Activated T-helper 1 cell treated with anti-CD3 and anti-CD28 coated beads, Interleukin-2, amount 50 U/mL, for 16 hours (primary cell): ENCODE data around the gene DRG2.

Experiments used
- DNase-seq, 2 donors: peaks; one replicate each; pipeline ENCODE4 v3.0.0-alpha.2; 2020; ENCODE audit warnings: low read depth in 1 of 2, low spot score in 1 of 2

Gene DRG2

GRCh38 chr17:18115517-18115916, 27.8 kb downstream of the DRG2 start:
- DNase-seq = no peak

DNA sequence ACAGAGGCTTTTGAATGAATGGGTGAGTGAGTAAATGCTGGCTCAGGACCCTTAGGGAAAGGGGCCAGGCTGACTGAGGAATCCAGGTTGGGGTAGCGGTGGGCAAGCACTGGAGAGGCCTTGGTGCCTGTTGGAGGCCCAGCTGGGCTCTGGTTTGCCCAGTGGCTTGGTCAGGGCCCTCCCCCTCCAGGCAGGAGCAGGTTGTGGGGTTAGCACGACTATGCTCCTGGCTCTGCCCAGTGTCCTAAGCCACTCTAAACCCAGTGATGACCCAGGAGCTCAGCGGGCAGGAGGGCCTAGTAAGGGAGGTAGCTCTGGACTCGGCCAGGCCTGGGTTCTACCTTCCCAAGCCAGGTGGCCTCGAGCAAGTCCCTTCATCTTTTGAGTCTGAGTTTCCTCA, 28.3 kb downstream of the DRG2 start:
- DNase-seq = no peak

- no peak for DNase-seq
These were observed 29.8 kb downstream of the DRG2 start for GRCh38 chr17:18117533-18117932.

DNA sequence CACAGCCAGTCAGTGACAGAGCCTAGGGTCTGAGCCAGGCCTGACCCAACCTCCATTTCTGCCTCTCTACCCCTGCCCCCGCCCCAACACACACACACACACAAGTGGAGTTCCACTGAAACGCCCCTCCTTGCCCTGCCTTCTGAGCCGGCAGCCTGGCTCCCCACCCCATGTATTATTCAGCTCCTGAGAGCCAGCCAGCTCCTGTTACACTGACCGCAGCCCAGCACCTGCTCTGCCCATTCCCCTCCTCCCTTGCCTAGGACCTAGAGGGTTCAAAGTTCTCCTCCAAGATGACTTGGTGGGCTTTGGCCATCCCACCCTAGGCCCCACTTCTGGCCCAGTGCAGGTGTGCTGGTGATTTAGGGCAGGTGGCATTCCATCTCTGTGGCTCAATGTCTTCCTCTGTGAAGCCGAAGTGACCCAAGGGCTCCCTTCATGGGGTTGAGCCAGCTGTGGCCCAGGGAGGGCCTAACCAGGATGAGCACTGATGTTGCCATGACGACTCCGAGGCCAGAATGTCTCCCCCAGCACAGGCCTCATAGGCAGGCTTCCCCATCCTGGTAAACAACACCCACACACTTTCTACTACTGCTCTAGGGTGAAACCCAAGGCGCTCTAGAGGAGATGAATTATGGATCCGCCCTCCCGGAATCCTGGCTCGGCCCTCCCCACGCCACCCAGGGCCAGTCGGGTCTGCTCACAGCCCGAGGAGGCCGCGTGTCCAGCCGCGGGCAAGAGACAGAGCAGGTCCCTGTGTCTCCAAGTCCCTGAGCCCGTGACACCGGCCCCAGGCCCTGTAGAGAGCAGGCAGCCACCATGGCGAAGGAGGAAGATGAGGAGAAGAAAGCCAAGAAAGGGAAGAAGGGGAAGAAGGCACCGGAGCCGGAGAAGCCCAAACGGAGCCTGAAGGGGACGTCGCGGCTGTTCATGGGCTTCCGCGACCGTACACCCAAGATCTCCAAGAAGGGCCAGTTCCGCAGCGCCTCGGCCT, 30.5 kb downstream of the DRG2 start:
- no peak for DNase-seq

DNA sequence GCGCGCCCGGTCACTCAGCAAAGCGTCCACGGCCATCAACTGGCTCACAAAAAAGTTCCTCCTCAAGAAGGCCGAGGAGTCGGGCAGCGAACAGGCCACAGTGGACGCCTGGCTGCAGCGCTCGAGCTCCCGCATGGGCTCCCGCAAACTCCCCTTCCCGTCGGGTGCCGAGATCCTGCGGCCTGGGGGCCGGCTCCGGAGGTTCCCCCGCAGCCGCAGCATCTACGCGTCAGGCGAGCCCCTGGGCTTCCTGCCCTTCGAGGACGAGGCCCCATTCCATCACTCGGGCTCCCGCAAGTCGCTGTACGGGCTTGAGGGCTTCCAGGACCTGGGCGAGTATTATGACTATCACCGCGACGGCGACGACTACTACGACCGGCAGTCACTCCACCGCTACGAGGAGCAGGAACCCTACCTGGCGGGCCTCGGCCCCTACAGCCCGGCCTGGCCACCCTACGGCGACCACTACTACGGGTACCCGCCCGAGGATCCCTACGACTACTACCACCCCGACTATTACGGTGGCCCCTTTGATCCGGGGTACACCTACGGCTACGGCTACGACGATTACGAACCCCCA, 31.5 kb downstream of the DRG2 start:
- no peak for DNase-seq

GRCh38 chr17:18119938-18120337, 32.2 kb downstream of the DRG2 start:
- no peak for DNase-seq

DNA sequence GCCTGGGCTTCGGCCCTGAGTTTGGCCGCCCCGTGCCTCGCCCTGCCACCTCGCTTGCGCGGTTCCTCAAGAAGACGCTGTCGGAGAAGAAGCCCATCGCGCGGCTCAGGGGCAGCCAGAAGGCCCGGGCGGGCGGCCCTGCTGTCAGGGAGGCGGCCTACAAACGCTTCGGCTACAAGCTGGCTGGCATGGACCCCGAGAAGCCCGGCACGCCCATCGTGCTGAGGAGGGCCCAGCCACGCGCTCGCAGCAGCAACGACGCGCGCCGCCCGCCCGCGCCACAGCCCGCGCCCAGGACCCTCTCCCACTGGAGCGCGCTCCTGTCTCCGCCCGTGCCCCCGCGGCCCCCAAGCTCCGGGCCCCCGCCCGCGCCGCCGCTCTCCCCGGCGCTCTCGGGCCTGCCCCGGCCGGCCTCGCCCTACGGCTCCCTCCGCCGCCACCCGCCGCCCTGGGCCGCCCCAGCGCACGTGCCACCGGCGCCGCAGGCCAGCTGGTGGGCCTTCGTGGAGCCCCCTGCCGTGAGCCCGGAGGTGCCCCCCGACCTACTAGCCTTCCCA, 32.8 kb downstream of the DRG2 start:
- DNase-seq = no peak

DNA sequence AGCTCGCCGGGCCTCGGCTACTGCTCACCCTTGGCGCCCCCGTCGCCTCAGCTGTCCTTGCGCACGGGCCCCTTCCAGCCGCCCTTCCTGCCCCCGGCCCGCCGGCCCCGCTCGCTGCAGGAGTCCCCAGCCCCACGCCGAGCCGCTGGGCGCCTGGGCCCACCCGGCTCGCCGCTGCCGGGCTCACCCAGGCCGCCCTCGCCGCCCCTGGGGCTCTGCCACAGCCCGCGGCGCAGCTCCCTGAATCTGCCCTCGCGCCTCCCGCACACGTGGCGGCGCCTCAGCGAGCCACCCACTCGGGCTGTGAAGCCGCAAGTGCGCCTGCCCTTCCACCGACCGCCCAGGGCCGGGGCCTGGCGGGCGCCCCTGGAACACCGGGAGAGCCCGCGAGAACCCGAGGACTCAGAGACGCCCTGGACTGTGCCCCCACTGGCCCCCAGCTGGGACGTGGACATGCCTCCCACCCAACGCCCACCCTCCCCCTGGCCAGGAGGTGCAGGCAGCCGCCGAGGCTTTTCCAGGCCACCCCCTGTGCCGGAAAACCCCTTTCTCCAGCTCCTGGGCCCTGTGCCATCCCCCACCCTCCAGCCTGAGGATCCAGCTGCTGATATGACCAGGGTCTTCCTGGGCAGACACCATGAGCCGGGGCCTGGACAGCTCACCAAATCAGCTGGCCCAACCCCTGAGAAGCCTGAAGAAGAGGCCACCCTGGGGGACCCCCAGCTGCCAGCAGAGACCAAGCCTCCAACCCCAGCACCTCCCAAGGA, 33.6 kb downstream of the DRG2 start:
- DNase-seq = no peak

GRCh38 chr17:18122990-18123753, 35.4 kb downstream of the DRG2 start:
- no peak for DNase-seq

- no peak for DNase-seq
These were observed 36.8 kb downstream of the DRG2 start for GRCh38 chr17:18124345-18125126.

- no peak for DNase-seq
These were observed 41.3 kb downstream of the DRG2 start for GRCh38 chr17:18129041-18129502.

DNA sequence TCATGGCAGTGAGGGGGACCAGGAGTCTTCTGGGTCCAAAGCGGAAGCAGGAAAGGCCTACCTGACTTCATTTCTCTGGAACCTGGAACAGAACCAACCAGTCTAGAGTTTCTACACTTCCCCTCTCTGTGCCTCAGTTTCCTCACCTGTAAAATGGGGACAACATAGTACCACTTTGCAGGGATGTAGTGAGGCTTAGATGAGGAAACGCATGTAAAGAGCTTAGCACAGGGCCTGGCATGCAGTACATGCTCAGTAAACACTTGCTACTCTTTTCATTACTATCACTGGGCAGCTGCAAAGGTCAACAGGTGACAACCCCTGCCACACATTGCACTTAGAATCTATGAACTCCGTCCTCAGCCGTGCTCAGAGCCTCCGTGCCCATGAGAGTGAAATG, 45.0 kb downstream of the DRG2 start:
- no peak for DNase-seq

GRCh38 chr17:18136357-18136756, 48.6 kb downstream of the DRG2 start:
- DNase-seq = no peak

- no peak for DNase-seq
These were observed 50.5 kb downstream of the DRG2 start for GRCh38 chr17:18138065-18138749.

DNA sequence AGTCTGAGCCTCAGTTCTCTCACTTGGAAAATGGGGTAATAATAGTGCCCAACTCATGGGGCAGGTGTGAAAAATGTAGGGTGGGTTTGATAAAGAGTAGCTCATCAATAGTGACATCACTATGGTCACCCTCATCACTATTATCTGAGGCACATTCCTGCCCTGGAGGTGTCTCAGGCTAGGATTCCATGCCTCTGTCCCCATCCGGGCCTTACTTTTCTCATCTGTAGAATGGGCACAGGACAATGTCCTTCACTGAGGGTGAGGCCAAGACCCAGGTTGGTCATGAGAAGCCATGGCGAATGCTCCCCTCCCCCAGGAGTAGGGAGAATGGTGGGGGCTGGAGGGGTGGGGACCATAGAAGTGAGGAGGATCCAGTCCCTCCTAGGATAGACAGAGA, 51.3 kb downstream of the DRG2 start:
- DNase-seq = no peak

- no peak for DNase-seq
These were observed 51.8 kb downstream of the DRG2 start for GRCh38 chr17:18139498-18139897.

- DNase-seq = no peak
These were observed 52.2 kb downstream of the DRG2 start for GRCh38 chr17:18139949-18140348.

DNA sequence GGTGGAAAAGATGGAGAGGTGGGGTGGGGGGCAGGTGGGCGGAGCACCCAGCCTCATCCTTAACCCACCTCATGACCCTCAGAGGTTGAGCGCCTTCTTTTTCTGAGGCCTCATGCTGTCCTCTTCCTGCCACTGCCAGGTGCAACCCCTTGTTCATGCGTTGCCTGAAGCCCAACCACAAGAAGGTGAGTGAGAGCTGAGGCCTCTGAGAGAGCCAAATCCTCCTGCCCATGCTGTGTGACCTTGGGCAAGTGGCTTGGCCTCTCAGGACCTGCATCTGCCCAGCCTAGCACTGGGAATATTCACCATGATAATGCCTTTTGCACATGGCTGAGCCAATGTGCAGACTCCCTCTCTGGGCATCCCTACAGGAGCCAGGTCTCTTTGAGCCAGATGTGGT, 52.9 kb downstream of the DRG2 start:
- DNase-seq = no peak

DNA sequence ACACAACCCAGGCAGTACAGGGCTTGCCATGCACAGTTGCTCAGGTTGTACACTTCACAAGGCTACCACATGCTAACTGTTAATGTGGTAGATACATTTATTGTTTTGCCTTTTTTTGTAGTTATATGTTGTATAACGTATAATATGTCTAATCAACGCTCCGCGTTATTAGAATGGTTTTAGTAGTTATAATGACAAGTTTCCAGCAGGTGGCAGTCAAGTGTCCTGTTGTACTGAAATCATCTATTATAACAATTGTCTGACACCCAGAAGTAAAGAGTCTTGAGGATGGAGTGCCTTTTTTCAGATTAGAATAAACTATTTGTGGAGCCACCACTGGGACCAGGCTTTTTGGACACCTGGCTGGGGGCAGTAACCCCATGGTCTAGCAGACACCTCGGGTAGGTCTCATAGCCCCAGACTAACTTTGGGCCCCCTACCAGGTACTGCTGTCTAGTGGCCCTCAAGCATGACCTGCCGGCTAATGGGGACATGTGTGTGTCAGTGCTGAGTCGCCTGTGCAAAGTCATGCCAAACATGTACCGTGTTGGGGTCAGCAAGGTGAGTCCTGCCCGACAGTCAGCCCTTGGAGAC, 53.6 kb downstream of the DRG2 start:
- no peak for DNase-seq
